ENCODE results near the gene ELAVL2.

The ELAVL2 gene

GRCh38 chr9:23777328-23777727 lies 48.7 kb downstream of the ELAVL2 start:
- DNase-seq, result no peak
- intact Hi-C loops (cut with DNase I), result no loop called here

DNA sequence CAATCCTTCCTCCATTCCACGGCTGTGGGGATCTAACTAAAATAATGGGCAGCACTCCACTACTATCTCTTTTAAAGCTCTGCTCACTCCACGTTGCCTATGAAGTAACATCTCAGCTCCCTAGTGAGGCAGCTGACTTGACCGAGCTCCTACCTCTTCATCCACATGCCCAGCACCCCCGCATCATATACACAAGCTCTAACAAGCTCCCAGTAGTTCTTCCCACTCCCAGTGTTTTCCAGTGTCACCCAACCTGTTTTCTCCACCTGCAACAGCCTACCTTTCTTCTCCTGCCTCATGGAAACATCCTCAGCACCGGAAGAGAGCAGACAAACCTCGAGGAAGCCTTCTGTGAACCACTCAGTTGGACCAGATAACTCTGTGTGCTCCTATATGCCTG lies 50.5 kb downstream of the ELAVL2 start:
- DNase-seq, result no peak
- intact Hi-C loops (cut with DNase I), result no loop called here

- intact Hi-C loops (cut with DNase I), result no loop called here
These were observed 51.8 kb downstream of the ELAVL2 start for GRCh38 chr9:23774266-23774665.

DNA sequence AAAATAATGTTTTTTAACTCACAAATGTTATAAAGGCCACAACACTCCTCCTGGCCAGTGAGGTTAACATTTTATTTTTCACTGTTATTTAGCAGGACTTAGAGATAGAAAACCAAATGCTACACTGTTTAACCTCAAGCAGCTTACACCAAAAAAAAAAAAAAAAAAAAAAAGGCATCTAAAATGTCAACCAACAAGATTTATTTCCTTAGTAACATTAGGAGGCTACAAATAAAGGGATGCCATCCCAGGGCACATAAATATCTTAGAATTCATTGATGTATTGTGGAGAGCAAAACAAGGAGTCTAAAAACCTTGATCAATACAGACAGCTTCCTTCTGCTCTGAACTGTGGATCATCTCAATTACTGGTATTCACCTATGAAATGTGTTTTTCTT lies 53.7 kb downstream of the ELAVL2 start:
- no peak for DNase-seq
- intact Hi-C loops (cut with DNase I), result no loop called here

More at GRCh38 chr9:23774266-23774665, 51.8 kb downstream of the ELAVL2 start:
- DNase-seq, result no peak

- intact Hi-C loops (cut with DNase I), result no loop called here
- no peak for DNase-seq
These were observed 54.2 kb downstream of the ELAVL2 start for GRCh38 chr9:23771746-23772384.

GRCh38 chr9:23769307-23769935 lies 56.6 kb downstream of the ELAVL2 start:
- DNase-seq, result no peak
- intact Hi-C loops (cut with DNase I), result no loop called here

DNA sequence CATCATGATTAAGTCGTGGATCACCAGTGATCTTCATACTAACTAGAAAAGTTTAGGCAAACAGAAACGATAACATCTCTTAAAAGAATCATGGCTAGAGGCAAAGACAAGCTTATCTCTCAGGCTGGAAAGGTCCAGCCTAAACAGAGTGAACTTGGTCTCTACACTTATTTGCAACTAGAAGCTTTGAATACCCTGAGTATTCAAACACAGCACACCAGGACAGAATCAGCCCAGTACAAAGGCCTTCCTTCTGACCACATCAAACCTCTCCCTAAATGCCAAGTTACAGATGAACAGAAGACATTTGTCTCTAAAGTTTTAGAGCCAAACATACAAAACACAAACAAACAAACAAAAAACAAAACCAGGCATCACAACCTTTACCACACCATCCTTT lies 57.2 kb downstream of the ELAVL2 start:
- DNase-seq, result no peak

GRCh38 chr9:23766613-23767012 lies 59.4 kb downstream of the ELAVL2 start:
- no peak for DNase-seq
- intact Hi-C loops (cut with DNase I), result no loop called here

More for the DNA sequence above, 57.2 kb downstream of the ELAVL2 start:
- intact Hi-C loops (cut with DNase I), result no loop called here

- intact Hi-C loops (cut with DNase I), result no loop called here
- DNase-seq, result no peak
These were observed 60.5 kb downstream of the ELAVL2 start for GRCh38 chr9:23765561-23765960.

- no peak for DNase-seq
- intact Hi-C loops (cut with DNase I), result no loop called here
These were observed 61.8 kb downstream of the ELAVL2 start for GRCh38 chr9:23764219-23764618.

GRCh38 chr9:23754551-23754950 lies 71.5 kb downstream of the ELAVL2 start:
- intact Hi-C loops (cut with DNase I), result no loop called here
- DNase-seq, result no peak

- DNase-seq, result no peak
- intact Hi-C loops (cut with DNase I), result no loop called here
These were observed 73.2 kb downstream of the ELAVL2 start for GRCh38 chr9:23752859-23753258.

GRCh38 chr9:23751633-23752032 lies 74.4 kb downstream of the ELAVL2 start:
- intact Hi-C loops (cut with DNase I), result no loop called here
- DNase-seq, result no peak

- intact Hi-C loops (cut with DNase I), result no loop called here
- DNase-seq, result no peak
These were observed 75.2 kb downstream of the ELAVL2 start for GRCh38 chr9:23750808-23751207.

DNA sequence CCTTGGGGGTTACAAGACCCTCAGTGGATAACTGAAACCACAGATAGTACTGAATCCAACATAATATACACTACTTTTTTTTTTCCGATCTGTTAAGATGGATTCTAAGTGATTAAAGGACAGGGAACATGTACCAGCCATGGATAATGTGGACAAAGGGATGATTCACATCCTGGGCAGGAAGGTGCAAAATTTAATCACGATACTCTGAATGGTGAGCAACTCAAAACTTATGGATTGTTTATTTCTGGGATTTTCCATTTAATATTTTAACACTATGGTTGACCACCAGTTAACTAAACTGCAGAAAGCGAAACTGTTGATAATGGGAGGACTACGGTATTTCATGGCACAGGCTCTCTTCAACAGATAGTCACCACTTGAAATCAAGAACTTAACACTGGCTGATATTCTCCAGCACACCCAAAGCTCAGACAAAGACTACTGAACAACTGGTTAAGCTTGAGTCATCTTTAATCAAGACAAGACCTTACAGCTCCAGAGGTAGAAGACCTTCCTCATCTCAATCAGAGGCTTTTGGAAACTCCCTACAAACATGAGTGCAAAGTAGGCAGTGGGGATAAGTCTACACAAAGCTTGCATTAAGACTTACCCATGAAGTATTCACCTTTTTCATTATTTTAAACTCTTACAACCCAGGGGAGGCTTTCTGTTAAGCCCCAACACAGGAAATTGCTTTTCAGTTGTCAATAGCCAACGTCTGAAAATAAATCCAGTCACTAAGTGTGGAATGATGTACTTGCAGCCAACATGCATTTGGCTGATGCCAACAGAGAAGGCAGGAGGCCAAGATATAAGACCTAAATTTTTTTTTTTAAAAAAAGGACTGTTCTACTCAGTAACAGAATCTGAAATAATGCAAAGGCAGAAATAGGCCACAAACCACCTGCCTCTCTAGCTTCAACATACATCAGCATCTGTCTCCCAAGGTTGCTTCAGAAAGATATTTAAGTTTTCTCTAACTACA lies 78.7 kb downstream of the ELAVL2 start:
- no peak for DNase-seq
- intact Hi-C loops (cut with DNase I), result no loop called here

- intact Hi-C loops (cut with DNase I), result no loop called here
- no peak for DNase-seq
These were observed 79.7 kb downstream of the ELAVL2 start for GRCh38 chr9:23746317-23746716.

- DNase-seq, result no peak
- intact Hi-C loops (cut with DNase I), result no loop called here
These were observed 83.0 kb downstream of the ELAVL2 start for GRCh38 chr9:23743036-23743435.

- DNase-seq, result no peak
- intact Hi-C loops (cut with DNase I), result no loop called here
These were observed 84.7 kb downstream of the ELAVL2 start for GRCh38 chr9:23741351-23741750.

GRCh38 chr9:23740531-23740930 lies 85.5 kb downstream of the ELAVL2 start:
- intact Hi-C loops (cut with DNase I), result no loop called here
- DNase-seq, result no peak

- intact Hi-C loops (cut with DNase I), result no loop called here
- DNase-seq, result no peak
These were observed 86.3 kb downstream of the ELAVL2 start for GRCh38 chr9:23739753-23740152.
